HepG2 (cell line): ENCODE data around the gene ALG14. TPM values are rescaled to one million over a fixed set of nuclear protein-coding genes. Genes with fewer than 3 reads are reported as not detected.
A peak's percentile ranks its signal among the peaks of the same experiment; 100 is the strongest.

ENCODE experiments used
- CREM ChIP-seq, 2 experiments: sonication (generic) in 1 of 2; formaldehyde crosslinking in 1 of 2; IDR thresholded peaks; 2 replicates each; pipeline versions ENCODE4 v1.4.0 to v1.6.1; 2016 to 2020; ENCODE audit warnings: antibody characterized with exemption in 1 of 2, mild to moderate bottlenecking in 1 of 2, missing genetic modification reagents in 1 of 2
- HOXD1 ChIP-seq: sonication (generic); formaldehyde crosslinking; IDR thresholded peaks from 2 replicates; pipeline ENCODE4 v1.5.0; 2020; ENCODE audit warnings: missing genetic modification reagents
- MAX ChIP-seq: IDR thresholded peaks from 2 replicates; pipeline ENCODE4 v1.6.1; 2012; ENCODE audit warnings: inconsistent platforms
- MEIS2 ChIP-seq: sonication (generic); formaldehyde crosslinking; IDR thresholded peaks from 2 replicates; pipeline ENCODE4 v1.9.0; 2021; ENCODE audit warnings: mild to moderate bottlenecking, missing genetic modification reagents
- PHF21A ChIP-seq: sonication (generic); formaldehyde crosslinking; IDR thresholded peaks from 2 replicates; pipeline ENCODE4 v1.5.0; 2020; ENCODE audit warnings: mild to moderate bottlenecking, missing genetic modification reagents
- RXRB ChIP-seq: IDR thresholded peaks from 2 replicates; pipeline ENCODE4 v1.6.1; 2016; ENCODE audit warnings: borderline replicate concordance, missing genetic modification reagents, missing compliant biosample characterization
- THAP7 ChIP-seq: sonication (generic); formaldehyde crosslinking; IDR thresholded peaks from 2 replicates; pipeline ENCODE4 v1.8.1; 2023; ENCODE audit warnings: mild to moderate bottlenecking, missing genetic modification reagents
- ZBTB46 ChIP-seq: sonication (generic); formaldehyde crosslinking; IDR thresholded peaks from 2 replicates; pipeline ENCODE4 v1.4.0; 2020; ENCODE audit warnings: mild to moderate bottlenecking, missing genetic modification reagents, borderline replicate concordance
- ZNF318 ChIP-seq: sonication (generic); formaldehyde crosslinking; IDR thresholded peaks from 2 replicates; pipeline ENCODE4 v1.4.0; 2020; ENCODE audit warnings: mild to moderate bottlenecking, missing genetic modification reagents
- ZNF687 ChIP-seq: sonication (generic); formaldehyde crosslinking; IDR thresholded peaks from 2 replicates; pipeline ENCODE4 v1.5.1; 2020; ENCODE audit warnings: mild to moderate bottlenecking, missing genetic modification reagents, moderate library complexity
- ZNF703 ChIP-seq: sonication (generic); formaldehyde crosslinking; IDR thresholded peaks from 2 replicates; pipeline ENCODE4 v1.5.1; 2020; ENCODE audit warnings: missing genetic modification reagents, mild to moderate bottlenecking, moderate library complexity, borderline replicate concordance
- ZNF720 ChIP-seq: sonication (generic); formaldehyde crosslinking; IDR thresholded peaks from 2 replicates; pipeline ENCODE4 v1.4.0; 2020; ENCODE audit warnings: missing genetic modification reagents
- ZNF792 ChIP-seq: IDR thresholded peaks from 2 replicates; pipeline ENCODE4 v1.6.1; 2016
- polyA plus RNA-seq, 8 experiments: library from polyadenylated mRNA; depleted of rRNA in 3 of 8; stranded (reverse) in 7 of 8; unstranded in 1 of 8; fragments of >200 nt; fragmentation: Illumina TruSeq in 4 of 8; extraction: Trizol in 4 of 8; gene quantifications; 2 replicates each; pipeline versions ENCODE4 v1.2.1 to v1.2.3, GENCODE V29; 2011 to 2016; ENCODE audit warnings: low read depth in 4 of 8, missing spikeins in 1 of 8, mixed read lengths in 1 of 8; ENCODE audit not compliant: insufficient read depth in 1 of 8
- total RNA-seq, 5 experiments: library from RNA; depleted of rRNA; stranded (reverse); fragments of >200 nt; fragmentation: Illumina TruSeq; extraction: Trizol; gene quantifications; 2 replicates each; pipeline ENCODE4 v1.2.3, GENCODE V29; 2016; ENCODE audit warnings: low read depth in 1 of 5

Gene ALG14
- total and polyA plus RNA-seq, 2 of the 13 experiments (the other 11 are each of a cell fraction or from before 2014, with no cell fraction given): 4.5 to 12.7 TPM

- TF ChIP-seq ZNF687 (peak; percentile 65), HOXD1 (CRISPR knock-in tag) (no peak), ZNF792 (CRISPR knock-in tag) (no peak), PHF21A (0 out of 2 replicates have a peak, but pooled peaks have one; percentile 30), MAX (peak; percentile 68), ZNF318 (no peak), ZNF720 (CRISPR knock-in tag) (no peak), MEIS2 (CRISPR knock-in tag) (peak; percentile 75; the same call in 1 of the 2 replicates), RXRB (0 out of 2 replicates have a peak, but pooled peaks have one; percentile 6), CREM (IDR thresholded peaks at IDR 0.05) (peak; percentile 17; the same call in 1 of the 2 replicates), CREM (CRISPR knock-in tag; IDR thresholded peaks at IDR 0.05) (no peak), THAP7 (peak; percentile 13; the same call in 1 of the 2 replicates), ZNF703 (CRISPR knock-in tag) (0 out of 2 replicates have a peak, but pooled peaks have one; percentile 79), ZBTB46 (no peak)
Measured at GRCh38 chr1:94927405-94928175, 145.2 kb downstream of the ALG14 start (continued).
